ENCODE data around the gene FBL. TPM values are rescaled to one million over a fixed set of nuclear protein-coding genes. Genes with fewer than 3 reads are reported as not detected.
"Not testable (repeated sequence)": the region's sequence is repeated elsewhere in the genome, so short reads cannot be mapped to it uniquely, and the experiment has no call there.

The FBL gene
- total RNA-seq, 1 donor from 2014 or later, result 92.6 TPM

DNA sequence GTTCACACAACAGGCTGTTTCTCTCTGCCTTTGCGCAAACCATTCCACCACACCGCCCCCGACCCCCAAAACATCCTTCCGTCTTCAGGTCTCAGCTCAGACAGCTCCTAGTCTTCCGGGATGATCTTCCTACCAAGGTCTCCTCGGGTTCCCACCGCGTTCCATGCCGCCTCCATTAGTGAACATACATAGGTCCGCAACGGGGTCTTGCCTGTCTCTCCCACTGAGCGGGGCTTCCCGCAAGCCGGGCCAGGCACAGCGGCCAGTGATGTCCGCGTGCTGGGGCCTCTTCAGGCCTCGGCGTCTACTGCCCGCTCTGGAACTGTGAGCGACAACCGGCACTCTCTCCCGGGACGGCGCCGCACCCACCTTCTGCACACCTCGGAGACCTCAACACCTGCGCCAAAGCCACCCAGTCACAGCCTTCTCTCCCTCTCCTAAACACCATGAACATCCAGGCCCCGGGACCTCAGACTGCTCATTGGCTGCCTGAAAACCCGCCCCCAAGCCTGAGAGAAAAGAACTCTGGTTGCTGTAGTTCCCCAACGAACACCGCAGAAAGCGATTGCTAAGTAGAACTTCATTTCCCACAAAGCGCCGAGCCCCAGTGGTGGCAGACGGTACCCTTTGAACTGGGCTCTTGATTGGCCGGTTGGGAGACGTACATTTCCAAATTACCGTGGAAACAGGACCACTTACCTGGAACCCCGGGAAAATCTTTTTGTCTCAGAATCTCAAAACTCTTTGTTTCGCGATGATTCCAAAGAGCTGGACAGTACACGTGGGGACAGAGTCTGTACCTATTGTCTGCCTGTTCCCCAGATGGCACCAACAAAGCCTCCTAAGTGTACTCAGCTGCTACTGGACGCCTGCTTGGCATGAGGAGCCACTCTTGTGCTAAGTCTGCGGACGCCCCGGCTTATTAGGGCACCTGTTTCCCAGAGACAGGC lies 21.8 kb downstream of the FBL start:
- DNase-seq (ENCODE audit: low spot score), result peak; percentile 93

DNA sequence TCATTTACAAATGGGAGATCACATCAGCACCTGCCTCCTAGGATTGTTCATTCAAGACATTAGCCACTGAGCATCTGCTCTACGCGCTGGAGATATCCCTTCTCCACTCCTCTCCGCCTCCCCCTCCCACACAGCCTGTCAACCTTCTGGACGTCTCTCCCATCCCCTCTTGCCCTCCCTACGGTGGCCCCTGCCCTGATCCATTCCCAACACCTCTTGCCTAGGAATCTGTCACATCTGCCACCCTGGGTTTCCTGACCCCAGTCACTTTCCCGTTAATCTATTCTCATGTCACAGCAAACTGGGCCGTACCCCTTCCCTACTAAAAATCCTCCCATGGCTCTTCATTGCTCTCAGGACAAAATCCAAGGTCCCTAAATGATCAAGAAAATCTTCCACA lies 22.5 kb downstream of the FBL start:
- DNase-seq (ENCODE audit: low spot score), result no peak

DNA sequence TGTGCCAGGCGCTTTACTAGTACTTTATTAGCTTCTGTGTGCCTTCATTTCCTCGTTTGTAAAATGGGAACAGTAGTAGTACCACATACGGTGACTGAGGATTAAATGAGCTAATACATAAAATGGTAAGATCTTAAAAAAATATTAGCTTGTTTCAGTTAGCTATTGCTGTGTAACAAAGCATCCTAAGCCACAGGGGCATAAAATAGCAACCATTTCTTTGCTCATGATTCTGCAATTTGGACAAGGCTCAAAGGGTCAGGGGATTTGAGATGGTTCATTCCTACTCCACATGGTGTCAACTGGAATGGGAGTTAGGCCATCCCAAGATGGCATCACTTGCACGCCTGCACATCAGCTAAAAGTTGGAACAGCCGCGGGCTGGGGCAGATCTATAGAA lies 25.5 kb downstream of the FBL start:
- DNase-seq (ENCODE audit: low spot score), result no peak

DNA sequence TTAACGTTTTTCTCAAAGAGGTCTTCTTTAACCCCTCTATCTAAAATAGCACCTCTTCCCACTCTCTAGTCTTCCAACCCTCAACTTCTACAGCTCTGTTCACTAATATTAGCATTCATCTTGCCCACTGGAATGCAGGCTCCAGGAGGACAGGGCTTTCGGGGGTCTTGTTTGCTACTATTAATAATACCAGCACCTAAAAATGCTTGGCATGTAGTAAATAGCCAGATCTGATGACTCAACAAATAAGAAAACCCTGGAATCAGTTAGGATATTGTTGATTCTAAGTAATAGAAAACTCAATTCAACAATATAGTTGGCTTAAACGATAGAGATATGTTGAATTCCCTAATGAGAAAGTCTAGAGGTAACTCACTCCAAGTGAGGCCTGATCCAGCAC lies 26.4 kb downstream of the FBL start:
- DNase-seq (ENCODE audit: low spot score), result no peak

DNA sequence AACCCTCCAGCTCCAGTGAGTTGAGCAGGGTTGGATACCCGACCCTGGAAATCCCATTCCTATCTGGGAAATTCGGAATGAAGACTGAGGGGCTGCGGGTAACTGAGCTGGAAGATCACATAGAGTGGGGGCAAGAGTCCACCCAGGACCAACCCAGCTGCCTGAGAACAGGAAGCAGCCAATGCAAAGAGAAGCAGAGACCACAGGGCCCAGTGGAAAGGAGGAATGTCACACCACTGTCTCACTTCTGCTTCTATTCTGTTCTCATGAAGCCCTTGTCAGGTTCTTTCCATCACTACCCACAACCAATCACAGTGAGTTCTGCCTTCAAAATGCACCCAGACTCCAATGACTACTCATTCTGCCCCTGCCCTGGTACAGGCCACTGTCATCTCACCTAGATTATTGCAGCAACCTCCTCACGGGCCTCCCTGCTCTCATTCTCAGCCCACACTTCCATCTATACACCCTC lies 27.5 kb downstream of the FBL start:
- no peak for DNase-seq (ENCODE audit: low spot score)

DNA sequence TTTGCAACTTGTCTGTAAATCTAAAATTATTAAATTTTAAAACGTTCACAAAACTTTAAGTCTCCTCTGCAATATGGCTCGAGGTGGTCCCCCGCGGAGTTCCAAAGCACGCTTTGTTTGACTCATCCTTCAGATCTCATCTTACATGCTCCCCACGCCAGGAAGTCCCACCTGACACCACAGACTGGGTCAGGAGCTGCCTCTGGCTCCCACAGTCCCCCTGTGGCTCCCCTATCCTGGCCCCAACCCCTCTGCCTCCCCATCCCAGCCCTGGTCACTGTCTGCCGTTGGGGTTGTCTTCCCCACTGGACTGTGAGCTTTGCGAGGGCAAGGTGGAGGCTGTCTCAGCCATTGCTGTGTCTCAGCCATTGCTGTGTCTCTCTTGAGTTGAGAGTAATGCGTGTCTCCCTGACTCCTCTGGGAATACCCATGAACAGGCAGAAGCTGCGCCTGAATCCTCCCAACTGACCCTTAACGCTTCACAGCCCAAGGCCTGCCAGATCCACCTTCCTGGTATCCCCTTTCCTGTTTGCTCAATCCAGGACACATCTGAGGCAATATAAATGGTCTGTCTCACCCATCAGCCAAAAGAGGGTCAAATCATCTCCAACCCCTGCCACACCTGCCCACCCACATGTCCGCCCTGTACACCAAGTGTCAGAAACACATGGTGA lies 28.2 kb downstream of the FBL start:
- DNase-seq (ENCODE audit: low spot score), result no peak

DNA sequence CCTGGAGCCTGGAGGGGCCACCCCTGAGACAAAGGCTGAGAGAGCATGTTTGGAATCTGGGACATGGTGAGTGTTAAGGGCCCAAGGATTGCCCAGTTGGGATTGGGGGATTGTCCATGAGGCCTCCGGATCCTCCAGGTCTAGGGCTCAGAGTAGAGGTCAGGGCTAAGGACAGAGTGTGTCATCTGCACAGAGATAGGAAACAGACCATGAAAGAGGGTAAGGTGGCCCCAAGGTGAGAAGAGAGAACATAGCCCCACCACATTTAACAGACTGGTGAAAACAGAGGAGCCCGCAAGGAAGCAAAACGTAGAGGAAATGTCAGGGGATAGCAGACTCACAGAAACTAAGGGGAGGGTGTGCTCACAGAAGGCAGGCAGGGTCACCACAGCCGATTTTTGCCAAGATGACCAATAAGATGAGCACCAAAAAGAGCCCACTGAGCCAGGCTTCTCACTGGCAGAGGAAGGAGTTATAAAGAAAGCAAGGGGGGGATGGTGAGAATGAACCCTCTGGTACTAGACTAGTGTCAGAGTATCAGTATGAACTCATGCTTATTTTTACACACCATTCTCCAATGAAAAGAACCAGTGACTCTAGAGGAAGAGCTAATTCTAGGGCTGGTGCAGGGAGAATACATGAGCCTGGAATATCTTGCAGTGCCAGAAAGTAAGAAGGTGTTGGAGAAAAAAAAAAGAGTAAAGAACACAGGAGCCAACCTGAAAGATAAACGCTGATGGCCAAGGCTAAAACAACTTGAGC lies 29.7 kb downstream of the FBL start:
- DNase-seq (ENCODE audit: low spot score), result no peak

DNA sequence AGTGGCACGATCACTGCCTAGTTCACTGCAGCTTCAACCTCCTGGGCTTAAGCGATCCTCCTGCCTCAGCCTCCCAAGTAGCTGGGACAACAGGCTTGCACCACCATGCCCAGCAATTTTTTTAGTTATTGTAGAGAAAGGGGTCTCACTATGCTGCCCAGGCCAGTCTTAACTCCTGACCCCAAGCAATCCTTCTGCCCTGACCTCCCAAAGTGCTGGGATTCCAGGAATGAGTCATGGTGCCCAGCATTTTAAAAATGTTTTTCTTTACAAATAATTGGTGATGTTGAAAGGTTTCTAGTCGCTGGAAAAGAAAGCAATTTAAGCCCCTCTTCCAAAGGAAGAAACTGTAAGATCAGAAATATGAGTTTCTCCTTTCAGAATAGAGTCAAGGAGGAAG lies 31.6 kb downstream of the FBL start:
- no peak for DNase-seq (ENCODE audit: low spot score)

DNA sequence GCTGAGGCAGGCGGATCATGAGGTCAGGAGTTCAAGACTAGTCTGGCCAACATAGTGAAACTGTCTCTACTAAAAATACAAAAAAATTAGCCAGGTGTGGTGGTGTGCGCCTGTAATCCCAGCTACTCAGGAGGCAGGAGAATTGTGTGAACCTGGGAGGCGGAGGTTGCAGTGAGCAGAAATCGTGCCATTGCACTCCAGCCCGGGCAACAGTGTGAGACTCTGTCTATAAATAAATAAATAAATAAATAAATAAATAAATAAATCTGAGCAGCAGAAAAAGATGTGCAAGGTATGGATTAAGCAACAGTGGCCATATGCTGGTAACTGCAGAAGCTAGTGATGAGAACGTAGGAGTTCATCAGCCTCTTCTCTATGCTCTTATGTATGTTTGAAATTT lies 32.1 kb downstream of the FBL start:
- not testable (repeated sequence) for DNase-seq (ENCODE audit: low spot score)

DNA sequence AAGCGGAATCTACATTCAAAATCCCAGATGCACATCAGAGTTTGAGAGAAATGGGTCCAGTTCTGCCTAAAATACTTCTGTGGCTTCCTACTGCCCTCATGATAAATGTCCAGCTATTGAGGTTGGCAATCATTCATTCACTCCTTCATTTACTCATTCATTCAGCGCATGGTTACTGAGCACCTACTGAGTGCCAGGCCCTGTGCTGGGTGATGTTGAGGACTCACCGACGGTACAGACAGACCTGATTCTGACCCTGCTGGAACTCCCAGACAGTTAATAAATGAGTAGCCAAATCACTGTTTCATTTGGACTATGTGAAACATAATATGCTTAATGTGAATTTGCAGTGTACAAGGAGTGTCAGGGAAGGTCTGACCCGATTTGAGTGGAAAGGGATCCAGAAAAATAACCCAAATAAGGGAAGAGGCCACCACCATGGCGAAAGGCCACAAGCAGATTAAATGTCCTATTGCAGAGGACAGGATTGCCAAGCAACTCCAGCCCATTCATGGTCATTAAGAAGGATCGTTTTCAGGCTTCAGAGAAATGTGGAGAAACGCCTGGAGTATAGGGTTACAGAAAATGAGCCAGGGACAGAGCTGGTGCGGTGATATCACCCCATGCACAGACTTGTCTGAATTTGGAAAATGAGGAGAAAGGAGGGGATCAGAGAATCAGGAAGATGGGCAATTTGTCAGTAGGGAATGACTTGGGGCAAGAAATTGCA lies 32.8 kb downstream of the FBL start:
- DNase-seq (ENCODE audit: low spot score), result no peak

DNA sequence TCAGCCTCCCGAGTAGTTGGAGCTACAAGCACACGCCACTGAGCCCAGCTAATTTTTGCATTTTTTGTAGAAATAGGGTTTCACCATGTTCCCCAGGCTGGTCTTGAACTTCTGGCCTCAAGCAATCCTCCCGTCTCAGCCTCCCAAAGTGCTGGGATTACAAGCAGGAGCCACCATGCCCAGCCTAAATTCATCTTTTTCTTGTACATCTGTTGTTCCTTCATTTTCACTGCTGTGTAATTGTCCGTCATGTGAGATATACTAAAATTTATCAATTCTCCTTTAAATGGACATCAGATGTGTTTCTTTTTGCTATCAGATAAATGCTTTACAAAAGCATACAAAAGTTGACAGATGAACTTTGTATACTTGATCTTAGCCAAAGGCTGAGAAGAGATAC lies 35.1 kb downstream of the FBL start:
- DNase-seq (ENCODE audit: low spot score), result no peak

DNA sequence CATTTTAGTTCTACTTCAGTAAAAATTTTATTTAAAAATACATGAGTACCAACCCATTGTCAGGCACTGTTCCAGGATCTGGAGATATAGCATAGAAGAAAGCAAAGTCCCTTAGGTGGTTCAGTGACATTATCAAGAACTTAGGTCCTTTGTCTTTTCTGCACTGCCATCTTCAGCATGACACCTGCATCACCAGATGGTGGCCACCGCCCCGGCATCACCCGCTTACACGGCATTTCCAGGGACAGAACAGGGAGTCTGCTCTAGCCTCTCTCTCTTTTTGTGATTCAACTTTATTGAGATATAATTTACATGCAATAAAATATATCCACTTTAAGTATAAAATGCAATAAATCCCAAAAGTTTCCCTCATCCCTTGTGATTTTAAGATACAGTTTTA lies 35.8 kb downstream of the FBL start:
- DNase-seq (ENCODE audit: low spot score), result no peak

DNA sequence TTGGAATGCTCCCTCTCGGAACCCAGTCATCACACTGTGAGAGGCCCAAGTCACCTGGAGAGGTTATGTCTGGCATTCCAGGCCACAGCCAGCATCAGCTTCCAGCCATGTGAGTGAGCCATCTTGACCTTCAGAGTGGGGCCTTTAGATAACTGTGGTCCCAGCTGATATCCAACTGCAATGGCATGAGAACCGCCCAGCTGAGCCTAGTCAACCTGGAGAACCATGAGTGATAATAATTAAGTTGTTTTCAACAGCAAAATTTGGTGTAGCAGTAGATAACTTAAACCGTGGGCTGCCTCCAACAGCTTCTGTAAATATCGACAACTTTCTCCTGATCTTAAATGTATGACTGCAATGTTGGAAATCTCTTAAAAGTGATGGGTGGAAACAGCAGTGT lies 36.8 kb downstream of the FBL start:
- no peak for DNase-seq (ENCODE audit: low spot score)

DNA sequence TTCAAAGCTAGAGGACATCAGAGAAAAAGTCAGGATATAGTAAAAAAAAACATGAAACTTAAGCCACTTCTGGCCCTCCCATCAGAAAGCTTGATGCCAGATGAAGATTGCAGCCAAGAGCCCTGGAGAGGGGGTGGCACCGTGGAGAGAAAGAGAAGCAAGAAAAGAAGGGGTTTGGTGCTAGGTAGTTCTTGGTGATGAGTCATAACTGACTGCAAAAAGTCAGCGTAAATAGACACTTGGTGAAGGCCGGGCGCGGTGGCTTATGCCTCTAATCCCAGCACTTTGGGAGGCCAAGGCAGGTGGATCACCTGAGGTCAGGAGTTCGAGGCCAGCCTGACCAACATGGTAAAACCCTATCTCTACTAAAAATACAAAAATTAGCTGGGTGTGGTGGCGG lies 37.5 kb downstream of the FBL start:
- not testable (repeated sequence) for DNase-seq (ENCODE audit: low spot score)

DNA sequence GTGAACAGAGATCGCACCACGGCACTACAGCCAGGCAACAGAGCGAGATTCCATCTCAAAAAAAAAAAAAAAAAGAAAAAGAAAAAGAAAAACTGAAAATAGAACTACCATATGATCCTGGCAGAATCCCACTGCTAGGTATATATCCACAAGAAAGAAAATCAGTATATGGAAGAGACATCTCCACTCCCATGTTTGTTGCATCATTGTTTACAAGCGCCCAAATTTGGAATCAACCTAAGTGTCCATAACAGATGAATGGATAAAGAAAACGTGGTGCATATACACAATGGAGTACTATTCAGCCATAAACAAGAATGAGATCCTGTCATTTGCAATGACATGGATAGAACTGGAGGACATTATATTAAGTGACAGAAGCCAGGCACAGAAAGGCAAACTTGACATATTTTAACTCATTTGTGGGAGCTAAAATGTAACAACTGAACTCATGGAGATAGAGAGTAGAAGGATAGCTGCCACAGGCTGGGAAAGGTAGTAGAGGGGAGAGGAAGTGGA lies 38.3 kb downstream of the FBL start:
- DNase-seq (ENCODE audit: low spot score), result no peak

DNA sequence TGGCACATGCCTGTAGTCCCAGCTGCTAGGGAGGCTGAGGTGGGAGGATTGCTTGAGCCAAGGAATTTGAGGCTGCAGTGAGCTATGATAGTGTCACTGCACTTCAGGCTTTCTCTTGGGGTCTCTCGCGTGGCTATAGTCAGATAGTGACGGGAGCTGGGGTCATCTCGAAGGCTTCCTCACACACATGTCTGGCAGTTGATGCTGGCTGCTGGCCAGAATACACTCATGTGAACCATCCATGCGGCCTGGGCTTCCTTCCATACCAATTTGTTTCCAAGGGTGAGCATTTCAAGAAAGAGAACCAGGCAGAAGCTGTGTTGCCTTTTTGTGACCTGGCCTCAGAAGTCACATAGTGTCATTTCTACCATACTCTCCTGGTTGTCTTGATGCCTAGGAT lies 41.1 kb downstream of the FBL start:
- no peak for DNase-seq (ENCODE audit: low spot score)

DNA sequence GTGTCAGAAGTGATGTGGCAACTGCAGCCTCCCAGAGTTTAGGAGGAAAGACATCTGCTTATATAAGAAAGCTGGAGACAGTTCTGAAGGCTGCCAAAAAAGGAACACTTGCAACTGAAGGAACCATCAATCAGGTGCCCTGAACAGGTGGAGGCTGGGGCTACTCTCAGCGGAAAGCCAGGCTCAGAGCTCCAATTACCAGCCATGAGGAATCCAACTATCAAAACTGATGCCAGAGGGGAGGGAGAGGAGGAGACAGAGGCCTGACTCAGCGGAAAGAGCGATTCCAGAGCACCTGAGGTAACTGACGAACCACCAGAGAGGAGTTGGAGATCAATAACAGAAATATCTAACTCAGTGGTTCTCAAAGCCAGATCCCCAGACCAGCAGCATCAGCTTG lies 43.2 kb downstream of the FBL start:
- DNase-seq (ENCODE audit: low spot score), result no peak

DNA sequence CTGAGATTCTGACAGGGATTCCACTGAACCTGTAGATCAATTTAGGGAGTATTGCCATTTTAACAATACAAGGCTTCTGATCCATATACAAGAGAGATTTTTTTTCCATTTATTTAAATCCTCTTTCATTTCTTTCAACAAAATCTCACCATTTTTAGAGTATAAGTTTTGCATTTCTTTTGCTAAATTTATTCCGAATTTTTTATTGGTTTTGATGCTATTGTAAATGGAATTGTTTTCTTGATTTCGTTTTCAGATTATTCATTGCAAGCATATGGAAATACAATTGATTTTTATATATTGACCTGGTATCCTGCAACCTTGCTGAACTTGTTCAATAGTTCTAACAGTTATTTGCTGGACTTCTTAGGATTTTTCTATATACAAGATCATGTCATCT lies 49.1 kb downstream of the FBL start:
- no peak for DNase-seq (ENCODE audit: low spot score)

DNA sequence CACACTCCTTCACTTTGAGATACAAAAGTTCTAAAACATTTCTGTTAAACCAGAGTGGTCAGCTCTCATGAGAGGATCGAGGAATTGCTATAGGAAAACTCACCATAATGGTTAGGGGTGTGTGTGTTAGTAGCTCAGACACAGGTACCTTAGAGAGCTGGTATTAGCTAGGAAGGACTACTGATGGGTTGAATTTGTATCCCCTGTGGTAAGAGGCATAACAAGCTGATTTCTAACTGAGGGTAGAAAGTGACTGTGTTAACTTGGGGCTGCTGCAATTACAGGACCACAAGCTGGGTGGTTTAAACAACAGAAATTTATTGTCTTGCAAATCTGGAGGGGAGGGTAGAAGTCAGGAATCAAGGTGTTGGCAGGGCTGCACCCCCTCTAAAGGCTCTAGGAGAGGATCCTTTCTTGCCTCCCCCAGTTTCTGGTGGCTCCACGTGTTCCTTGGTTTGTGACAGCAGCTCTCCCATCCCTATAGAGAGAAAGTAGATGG lies 50.1 kb downstream of the FBL start:
- DNase-seq (ENCODE audit: low spot score), result no peak

DNA sequence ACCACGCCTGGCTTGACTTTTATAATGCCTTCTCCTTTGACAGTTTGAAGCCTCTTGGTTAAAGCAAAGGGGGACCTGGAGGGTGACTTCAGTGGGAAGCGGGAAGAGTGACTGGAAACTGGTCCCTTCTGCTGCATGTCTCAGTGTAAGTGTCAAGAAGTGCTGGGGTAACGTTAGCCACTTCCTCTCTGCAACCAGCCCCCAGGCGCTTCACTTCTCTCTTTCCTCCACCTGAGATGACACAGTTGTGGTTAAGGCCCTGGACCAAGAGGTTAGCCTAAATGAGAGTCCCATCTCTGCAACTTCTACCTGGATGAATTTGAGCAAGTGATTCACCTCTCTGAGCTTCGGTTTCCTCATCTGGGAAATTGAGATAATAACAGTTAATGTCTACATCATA lies 51.2 kb downstream of the FBL start:
- DNase-seq (ENCODE audit: low spot score), result no peak

DNA sequence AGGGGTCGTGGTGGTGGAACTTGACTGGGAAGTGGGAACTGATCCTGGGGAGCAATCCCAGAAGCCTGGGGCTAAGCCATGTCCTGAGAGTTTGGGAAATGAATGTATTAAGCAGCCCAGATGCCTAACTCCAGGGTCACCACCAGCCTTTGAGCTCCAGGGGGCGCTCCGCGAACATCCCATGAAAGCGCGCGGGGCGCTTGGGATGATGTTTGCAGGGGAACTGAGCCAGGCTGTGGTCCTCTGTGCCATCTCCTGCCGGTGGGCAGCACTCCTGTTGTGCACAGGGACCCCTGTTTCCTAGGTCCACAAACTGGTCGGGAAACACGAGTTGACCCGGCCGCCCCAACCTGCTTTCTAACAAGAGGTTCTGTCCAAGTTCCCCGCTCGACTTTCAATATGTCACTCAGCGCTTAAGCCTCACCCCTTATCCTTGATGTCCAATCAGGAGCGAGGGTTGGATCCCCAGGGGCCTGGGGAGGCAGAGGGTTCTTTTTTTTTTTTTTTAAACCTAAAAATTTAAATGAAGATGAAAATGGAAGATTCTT lies 53.1 kb downstream of the FBL start:
- DNase-seq (ENCODE audit: low spot score), result peak; percentile 72
